ENCODE results near the gene TRPC3. TPM values are rescaled to one million over a fixed set of nuclear protein-coding genes. Genes with fewer than 3 reads are reported as not detected.

Gene TRPC3
- total RNA-seq, 1 donor from 2014 or later = 0.17 TPM

DNA sequence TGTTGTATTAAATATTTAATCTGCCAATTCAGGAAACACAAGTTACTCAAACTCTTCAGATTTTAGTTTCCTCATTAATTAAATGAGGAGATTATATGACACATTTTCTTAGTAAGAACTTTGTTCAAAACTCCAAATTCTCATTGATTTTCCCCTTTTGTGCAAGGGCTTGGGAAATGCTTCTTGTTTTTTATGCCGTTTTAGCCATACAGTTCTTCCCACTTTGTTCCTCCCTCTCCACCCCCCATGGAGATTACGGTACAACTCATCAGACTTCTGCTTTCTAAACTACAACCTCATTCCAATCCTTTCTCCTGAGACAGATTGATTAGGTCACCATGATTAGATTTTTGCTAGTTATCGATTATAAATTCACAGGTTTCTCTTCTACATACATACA lies 70.7 kb downstream of the TRPC3 start:
- Histone ChIP-seq H3K4me2 (no peak overlapping the region), H4K20me1 (ENCODE audit: low read depth) (peaks cover 16% of the 10 kb centered on the region), H3K9ac (no peak overlapping the region), H3K4me1 (peaks cover 4% of the 10 kb centered on the region), H3K4me3 (no peak overlapping the region), H2AFZ (replicated peaks) (no peak overlapping the region), H3K36me3 (no peaks in the 10 kb centered on the region), H3K27me3 (peaks cover 84% of the 10 kb centered on the region), H3F3A (ENCODE audit: low read depth) (peaks cover 8% of the 10 kb centered on the region), H3K9me3 (ENCODE audit: low read depth) (no peaks in the 10 kb centered on the region), H3K79me2 (ENCODE audit: low read depth) (no peaks in the 10 kb centered on the region), H3K27ac (no peak overlapping the region)
- TF ChIP-seq, protein P1, sequence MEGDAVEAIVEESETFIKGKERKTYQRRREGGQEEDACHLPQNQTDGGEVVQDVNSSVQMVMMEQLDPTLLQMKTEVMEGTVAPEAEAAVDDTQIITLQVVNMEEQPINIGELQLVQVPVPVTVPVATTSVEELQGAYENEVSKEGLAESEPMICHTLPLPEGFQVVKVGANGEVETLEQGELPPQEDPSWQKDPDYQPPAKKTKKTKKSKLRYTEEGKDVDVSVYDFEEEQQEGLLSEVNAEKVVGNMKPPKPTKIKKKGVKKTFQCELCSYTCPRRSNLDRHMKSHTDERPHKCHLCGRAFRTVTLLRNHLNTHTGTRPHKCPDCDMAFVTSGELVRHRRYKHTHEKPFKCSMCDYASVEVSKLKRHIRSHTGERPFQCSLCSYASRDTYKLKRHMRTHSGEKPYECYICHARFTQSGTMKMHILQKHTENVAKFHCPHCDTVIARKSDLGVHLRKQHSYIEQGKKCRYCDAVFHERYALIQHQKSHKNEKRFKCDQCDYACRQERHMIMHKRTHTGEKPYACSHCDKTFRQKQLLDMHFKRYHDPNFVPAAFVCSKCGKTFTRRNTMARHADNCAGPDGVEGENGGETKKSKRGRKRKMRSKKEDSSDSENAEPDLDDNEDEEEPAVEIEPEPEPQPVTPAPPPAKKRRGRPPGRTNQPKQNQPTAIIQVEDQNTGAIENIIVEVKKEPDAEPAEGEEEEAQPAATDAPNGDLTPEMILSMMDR (IDR thresholded peaks at IDR 0.05) = no peak
- TF ChIP-seq EZH2phosphoT487 (IDR thresholded peaks at IDR 0.05) (no peak), EZH2 (IDR thresholded peaks at IDR 0.05) (no peak)
- Mint-ChIP-seq H3K4me1 (peaks cover 15% of the 10 kb centered on the region), H3K27me3 (ENCODE audit: insufficient read depth, low read depth) (no peaks in the 10 kb centered on the region), H3K27ac (no peak overlapping the region), H3K36me3 (no peaks in the 10 kb centered on the region), H3K4me3 (no peak overlapping the region), H3K9me3 (no peaks in the 10 kb centered on the region)
- no peak for DNase-seq (ENCODE audit: low spot score)

DNA sequence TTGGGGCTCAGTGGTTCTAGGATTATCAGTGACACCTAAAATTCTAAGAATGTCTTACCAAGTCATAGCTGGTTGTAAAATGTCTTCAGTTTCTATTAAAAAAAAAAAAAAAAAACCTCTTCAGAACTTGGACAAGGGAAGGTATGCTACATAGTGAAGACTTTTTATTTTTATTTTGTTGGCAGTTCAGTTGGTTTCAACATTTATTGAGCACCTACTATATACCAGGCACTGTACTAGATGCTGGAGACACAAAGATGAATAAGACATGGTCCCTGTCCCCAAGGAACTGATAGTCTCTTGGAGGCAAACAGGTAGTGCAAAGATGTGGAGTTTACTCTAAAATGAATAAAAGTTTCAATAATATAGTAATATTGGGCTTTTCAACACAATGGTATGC lies 72.7 kb downstream of the TRPC3 start:
- TF ChIP-seq EZH2 (IDR thresholded peaks at IDR 0.05) (no peak), EZH2phosphoT487 (IDR thresholded peaks at IDR 0.05) (no peak)
- TF ChIP-seq, protein P1 (IDR thresholded peaks at IDR 0.05) = no peak
- Histone ChIP-seq H3K9me3 (ENCODE audit: low read depth) (no peaks in the 10 kb centered on the region), H3K4me3 (no peak overlapping the region), H3K4me1 (peaks cover 4% of the 10 kb centered on the region), H2AFZ (replicated peaks) (no peak overlapping the region), H4K20me1 (ENCODE audit: low read depth) (peaks cover 16% of the 10 kb centered on the region), H3K9ac (no peak overlapping the region), H3K27ac (no peak overlapping the region), H3F3A (ENCODE audit: low read depth) (peaks cover 8% of the 10 kb centered on the region), H3K4me2 (no peak overlapping the region), H3K79me2 (ENCODE audit: low read depth) (no peaks in the 10 kb centered on the region), H3K27me3 (peaks cover 86% of the 10 kb centered on the region), H3K36me3 (no peaks in the 10 kb centered on the region)
- H3K27ac Mint-ChIP-seq = no peak overlapping the region
- no peaks in the 10 kb centered on the region for H3K9me3 Mint-ChIP-seq
- no peak overlapping the region for H3K4me3 Mint-ChIP-seq
- H3K27me3 Mint-ChIP-seq (ENCODE audit: insufficient read depth, low read depth) = no peaks in the 10 kb centered on the region
- H3K4me1 Mint-ChIP-seq = peaks cover 15% of the 10 kb centered on the region
- no peak for DNase-seq (ENCODE audit: low spot score)
- H3K36me3 Mint-ChIP-seq = no peaks in the 10 kb centered on the region

DNA sequence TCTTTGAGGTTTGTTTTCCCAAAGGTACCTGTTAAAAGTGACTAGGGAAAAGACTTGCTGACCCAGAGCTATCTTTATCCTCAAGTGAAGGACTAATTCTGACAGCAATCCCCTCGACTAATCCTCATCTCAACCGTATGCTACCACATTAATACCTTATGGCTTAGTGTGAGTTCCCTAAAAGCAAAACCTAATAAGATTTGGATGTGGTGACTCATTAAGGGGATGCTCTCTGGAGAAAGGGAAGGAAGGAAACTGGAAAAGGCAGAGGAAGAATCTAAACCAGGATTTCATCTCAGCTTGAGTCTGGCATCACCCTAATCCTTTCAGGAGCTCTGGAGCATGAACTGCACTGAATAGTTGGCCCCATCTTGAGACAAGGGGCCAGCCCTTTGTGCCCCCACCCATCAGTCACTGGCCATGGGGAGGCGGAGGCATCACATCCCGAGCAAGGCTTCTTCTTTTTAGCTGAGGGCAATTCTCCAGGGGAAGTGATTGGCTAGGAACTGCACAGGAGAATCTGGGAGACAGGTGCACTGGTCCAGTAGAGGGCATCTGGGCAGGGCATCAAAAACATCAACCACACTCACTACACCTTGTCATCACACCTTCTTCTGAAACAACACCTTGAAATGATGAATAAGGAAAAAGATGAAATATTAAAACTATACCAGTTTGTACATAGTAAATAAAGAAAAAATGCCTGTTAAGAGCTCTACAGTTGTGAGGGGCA lies 74.7 kb downstream of the TRPC3 start:
- TF ChIP-seq EZH2phosphoT487 (IDR thresholded peaks at IDR 0.05) (peak; percentile 99), EZH2 (IDR thresholded peaks at IDR 0.05) (no peak)
- TF ChIP-seq, protein P1 (IDR thresholded peaks at IDR 0.05) = peak; percentile 19
- Histone ChIP-seq H3K27ac (no peak overlapping the region), H3F3A (ENCODE audit: low read depth) (peaks cover 8% of the 10 kb centered on the region), H3K27me3 (peaks cover 95% of the 10 kb centered on the region), H3K36me3 (no peaks in the 10 kb centered on the region), H3K4me1 (peaks cover 4% of the 10 kb centered on the region), H3K79me2 (ENCODE audit: low read depth) (no peaks in the 10 kb centered on the region), H3K9ac (no peak overlapping the region), H2AFZ (replicated peaks) (no peak overlapping the region), H3K9me3 (ENCODE audit: low read depth) (no peaks in the 10 kb centered on the region), H3K4me2 (no peak overlapping the region), H3K4me3 (no peak overlapping the region), H4K20me1 (ENCODE audit: low read depth) (peaks cover 16% of the 10 kb centered on the region)
- Mint-ChIP-seq H3K27ac (no peak overlapping the region), H3K27me3 (ENCODE audit: insufficient read depth, low read depth) (no peaks in the 10 kb centered on the region), H3K4me3 (no peak overlapping the region), H3K36me3 (no peaks in the 10 kb centered on the region), H3K9me3 (no peaks in the 10 kb centered on the region), H3K4me1 (peaks cover 15% of the 10 kb centered on the region)
- DNase-seq (ENCODE audit: low spot score) = peak; percentile 84
